Loucy (cell line): ENCODE results near the gene MCF2L2.

Source experiments
- CTCF ChIP-seq: fragments of 200-600 bp; sonication (generic); conservative IDR thresholded peaks from 2 replicates; pipeline ENCODE4 v1.5.1; 2014; ENCODE audit warnings: mild to moderate bottlenecking, antibody characterized with exemption, low read length
- EZH2phosphoT487 ChIP-seq: fragments of 200-600 bp; IDR thresholded peaks from 2 replicates; pipeline ENCODE4 v1.6.1; 2018; ENCODE audit warnings: antibody characterized with exemption, mild to moderate bottlenecking, moderate library complexity, borderline replicate concordance

- TF ChIP-seq CTCF (no peak), EZH2phosphoT487 (no peak)
These were observed 136.9 kb downstream of the MCF2L2 start for GRCh38 chr3:183291497-183292031.
